ENCODE data around the gene LRRN3. TPM values are rescaled to one million over a fixed set of nuclear protein-coding genes. Genes with fewer than 3 reads are reported as not detected.
"Not testable (repeated sequence)": the region's sequence is repeated elsewhere in the genome, so short reads cannot be mapped to it uniquely, and the experiment has no call there.

LRRN3 gene
- total and polyA plus RNA-seq, 8 donors = 3.3 to 75.1 (median 49.3) TPM

GRCh38 chr7:111067251-111067650 is 23.7 kb upstream of the LRRN3 start:
- H3K36me3 ChIP-seq = no peaks in the 10 kb centered on the region
- DNase-seq = no peak
- peaks cover 0 to 16% of the 10 kb centered on the region in 2 donors for H3K9me3 ChIP-seq
- no peak for TF ChIP-seq CTCF (IDR thresholded peaks at IDR 0.05)
- H3K27me3 ChIP-seq = no peaks in the 10 kb centered on the region
- H3K27ac ChIP-seq = no peak overlapping the region
- H3K4me3 ChIP-seq = no peak overlapping the region
- H3K4me1 ChIP-seq = no peaks in the 10 kb centered on the region
- intact Hi-C loops (cut with DNase I) = no loop called here
- no peak for ATAC-seq

GRCh38 chr7:111067682-111068081 is 23.2 kb upstream of the LRRN3 start:
- no peak for TF ChIP-seq CTCF (IDR thresholded peaks at IDR 0.05)
- DNase-seq = no peak
- no peak for ATAC-seq
- Histone ChIP-seq H3K4me3 (no peak overlapping the region), H3K36me3 (no peaks in the 10 kb centered on the region), H3K4me1 (no peaks in the 10 kb centered on the region), H3K27me3 (no peaks in the 10 kb centered on the region), H3K9me3 (peaks cover 0 to 12% of the 10 kb centered on the region in 2 donors), H3K27ac (no peak overlapping the region)
- intact Hi-C loops (cut with DNase I) = no loop called here

- H3K36me3 ChIP-seq = no peaks in the 10 kb centered on the region
- H3K27me3 ChIP-seq = no peaks in the 10 kb centered on the region
- H3K4me1 ChIP-seq = no peaks in the 10 kb centered on the region
- H3K4me3 ChIP-seq = no peak overlapping the region
- intact Hi-C loops (cut with DNase I) = no loop called here
- peaks cover 0 to 3% of the 10 kb centered on the region in 2 donors for H3K9me3 ChIP-seq
- H3K27ac ChIP-seq = no peak overlapping the region
- ATAC-seq (no peak), DNase-seq (no peak)
- TF ChIP-seq CTCF (IDR thresholded peaks at IDR 0.05) = no peak
Observed at GRCh38 chr7:111068618-111069017, 22.3 kb upstream of the LRRN3 start.

- no peaks in the 10 kb centered on the region for H3K9me3 ChIP-seq
- no peak for TF ChIP-seq CTCF (IDR thresholded peaks at IDR 0.05)
- H3K36me3 ChIP-seq = no peaks in the 10 kb centered on the region
- intact Hi-C loops (cut with DNase I) = no loop called here
- H3K27me3 ChIP-seq = no peaks in the 10 kb centered on the region
- ATAC-seq (no peak), DNase-seq (no peak)
- no peak overlapping the region for H3K27ac ChIP-seq
- no peaks in the 10 kb centered on the region for H3K4me1 ChIP-seq
- no peak overlapping the region for H3K4me3 ChIP-seq
Observed at GRCh38 chr7:111071556-111071955, 19.4 kb upstream of the LRRN3 start.

GRCh38 chr7:111072658-111073057 is 18.3 kb upstream of the LRRN3 start:
- H3K27me3 ChIP-seq; H3K9me3 ChIP-seq; DNase-seq; H3K4me3 ChIP-seq; H3K27ac ChIP-seq; intact Hi-C loops (cut with DNase I); ATAC-seq; H3K36me3 ChIP-seq; H3K4me1 ChIP-seq: not testable (repeated sequence)

GRCh38 chr7:111074071-111074747 is 16.7 kb upstream of the LRRN3 start:
- TF ChIP-seq CTCF (IDR thresholded peaks at IDR 0.05) = no peak
- intact Hi-C loops (cut with DNase I) = no loop called here
- H3K4me3 ChIP-seq = no peak overlapping the region
- no peaks in the 10 kb centered on the region for H3K4me1 ChIP-seq
- no peak overlapping the region for H3K27ac ChIP-seq
- DNase-seq (no peak), ATAC-seq (no peak)
- H3K36me3 ChIP-seq = no peaks in the 10 kb centered on the region
- H3K9me3 ChIP-seq = no peaks in the 10 kb centered on the region
- H3K27me3 ChIP-seq = no peaks in the 10 kb centered on the region

Measured in left lung (tissue), 10 donors.